Adrenal gland (tissue), 12 donors: ENCODE measurements around the gene THADA. TPM values are rescaled to one million over a fixed set of nuclear protein-coding genes. Genes with fewer than 3 reads are reported as not detected.

ENCODE experiments used
- DNase-seq, 7 donors: peaks; one replicate each; pipeline ENCODE4 v3.0.0-alpha.2; 2019 to 2020
- H3K27ac ChIP-seq, 5 donors: fragments of 200-600 bp; sonication (generic) in 4 of 5; 1 replicate in 3 of 5; 2 replicates in 2 of 5; pipeline versions ENCODE4 v1.5.1 to v1.8.0; 2016 to 2020; ENCODE audit warnings: mild to moderate bottlenecking in 1 of 5
- H3K27me3 ChIP-seq: fragments of 200-600 bp; 2 replicates; pipeline ENCODE4 v1.8.0; 2021
- H3K36me3 ChIP-seq, 2 donors: fragments of 200-600 bp; replicated peaks in 1 of 2; 1 replicate in 1 of 2; 2 replicates in 1 of 2; pipeline versions ENCODE4 v1.5.1 to v1.8.0; 2018 to 2022
- H3K4me1 ChIP-seq, 2 donors: fragments of 200-600 bp; replicated peaks in 1 of 2; 1 replicate in 1 of 2; 2 replicates in 1 of 2; pipeline versions ENCODE4 v1.5.1 to v1.8.0; 2018 to 2021
- H3K4me3 ChIP-seq, 4 donors: fragments of 200-600 bp; sonication (generic) in 3 of 4; one replicate each; pipeline ENCODE4 v1.5.1; 2016 to 2018
- H3K9me3 ChIP-seq, 3 donors: fragments of 200-600 bp; sonication (generic) in 1 of 3; replicated peaks in 1 of 3; 1 replicate in 2 of 3; 2 replicates in 1 of 3; pipeline versions ENCODE4 v1.5.1 to v1.8.0; 2016 to 2021
- POLR2A ChIP-seq, 2 donors: fragments of 450-650 bp; IDR thresholded peaks; one replicate each; pipeline ENCODE4 v1.6.1; 2017; ENCODE audit warnings: antibody characterized with exemption in 2 of 2, mild to moderate bottlenecking in 2 of 2, moderate library complexity in 1 of 2
- WGBS, 4 donors: extraction: QIAGEN DNeasy Blood & Tissue Kit in 2 of 4; methylation state at CpG; one replicate each; pipeline versions ENCODE4 v1.1.5 to v1.1.7; 2013 to 2017; 5-methylcytosine and 5-hydroxymethylcytosine counted together
- intact Hi-C, 2 donors: fragments of 100-400 bp; cut with DNase I; formaldehyde crosslinking; loops; one replicate each; pipeline versions ENCODE4 v1.14.1 to v1.15.0; 2022 to 2023
- polyA plus RNA-seq, 3 donors: library from polyadenylated mRNA; stranded (reverse); fragments of 200-250 nt in 2 of 3; fragments of 350-450 nt in 1 of 3; fragmentation: Illumina TruSeq in 1 of 3; extraction: RNeasy Lipid Tissue Mini Kit (QIAGEN cat#74804) in 1 of 3; gene quantifications; one replicate each; pipeline ENCODE4 v1.2.3, GENCODE V29; 2013 to 2014
- total RNA-seq, 9 donors: library from RNA; depleted of rRNA in 4 of 9; stranded (reverse); fragments of >200 nt in 4 of 9; fragments of 120-200 nt in 1 of 9; fragmentation: NEBNext Ultra II Directional in 1 of 9; extraction: Animal tissue kit (Norgen Biotek cat#: 25700) in 1 of 9; gene quantifications; one replicate each; pipeline versions ENCODE4 v1.1.0 to v1.2.4, GENCODE V29; 2013 to 2023
- TF ChIP-seq, protein P1 (sequence below), 6 experiments: fragments of 450-650 bp in 4 of 6; fragments of 200-600 bp in 2 of 6; sonication (generic) in 1 of 6; IDR thresholded peaks; 1 replicate in 5 of 6; 2 replicates in 1 of 6; pipeline versions ENCODE4 v1.5.1 to v1.8.0; 2016 to 2021; ENCODE audit warnings: antibody characterized with exemption in 6 of 6, mild to moderate bottlenecking in 2 of 6, moderate library complexity in 1 of 6
- donor health status: healthy with polysubstance abuse.
- donor health status: Bipolar disorder and iron deficiency.
- donor health status: DM: yes; HTN: yes; CAD: no.
- donor health status: DM: no; HTN: no; CAD: no.
- donor health status: DM: no; HTN: no; CAD: no.
- donor health status: DM: yes; HTN: yes; CAD: no.

Gene THADA
- total and polyA plus RNA-seq, 12 donors, result 14.1 to 38.4 (median 25.4) TPM

DNA sequence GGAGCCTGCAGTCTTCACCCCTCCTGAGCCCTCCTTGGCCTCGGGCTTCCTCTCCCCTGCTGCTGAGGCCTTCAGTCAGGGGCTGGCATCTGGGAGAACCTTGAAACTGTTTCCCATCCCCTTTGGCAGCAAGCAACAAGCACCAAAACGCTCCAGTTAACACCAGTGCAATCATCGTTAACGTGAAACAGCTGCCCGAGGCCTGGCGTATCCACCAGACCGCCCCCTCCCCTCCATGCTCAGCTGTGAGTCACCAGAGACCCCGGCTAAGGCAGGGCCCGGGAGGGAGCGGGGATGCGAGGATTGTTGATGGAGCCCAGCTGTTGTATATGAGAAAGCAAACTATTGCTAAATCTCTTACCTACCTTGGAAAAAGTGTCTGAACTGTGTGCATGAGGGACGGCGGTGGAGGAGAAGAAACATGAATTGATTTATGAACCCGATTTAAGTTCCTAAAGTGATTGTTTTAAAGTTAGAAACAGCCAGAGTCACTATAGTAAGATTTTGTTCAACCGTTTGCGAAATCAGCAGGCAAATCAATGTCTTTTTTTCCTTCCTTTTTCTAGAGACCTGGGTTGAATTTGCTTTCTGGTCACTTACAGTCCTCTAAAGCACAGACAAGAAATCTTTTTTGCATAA is 374.6 kb downstream of the THADA start:
- H3K4me3 ChIP-seq, result peak overlapping the region in 1 of 4 donors; percentile 96
- peaks cover 51 to 53% of the 10 kb centered on the region in 2 donors for H3K4me1 ChIP-seq
- peak overlapping the region; percentile 92 to 100 (median 99) for H3K27ac ChIP-seq
- H3K9me3 ChIP-seq, result no peaks in the 10 kb centered on the region
- intact Hi-C loops, result loop anchor here (10.0 kb wide), 2 partner anchors 86 to 386 kb away; no protein-coding TSS in a partner anchor
- TF ChIP-seq POLR2A (IDR thresholded peaks at IDR 0.05), result peak in 1 of 2 donors; percentile 9
- TF ChIP-seq, protein P1, sequence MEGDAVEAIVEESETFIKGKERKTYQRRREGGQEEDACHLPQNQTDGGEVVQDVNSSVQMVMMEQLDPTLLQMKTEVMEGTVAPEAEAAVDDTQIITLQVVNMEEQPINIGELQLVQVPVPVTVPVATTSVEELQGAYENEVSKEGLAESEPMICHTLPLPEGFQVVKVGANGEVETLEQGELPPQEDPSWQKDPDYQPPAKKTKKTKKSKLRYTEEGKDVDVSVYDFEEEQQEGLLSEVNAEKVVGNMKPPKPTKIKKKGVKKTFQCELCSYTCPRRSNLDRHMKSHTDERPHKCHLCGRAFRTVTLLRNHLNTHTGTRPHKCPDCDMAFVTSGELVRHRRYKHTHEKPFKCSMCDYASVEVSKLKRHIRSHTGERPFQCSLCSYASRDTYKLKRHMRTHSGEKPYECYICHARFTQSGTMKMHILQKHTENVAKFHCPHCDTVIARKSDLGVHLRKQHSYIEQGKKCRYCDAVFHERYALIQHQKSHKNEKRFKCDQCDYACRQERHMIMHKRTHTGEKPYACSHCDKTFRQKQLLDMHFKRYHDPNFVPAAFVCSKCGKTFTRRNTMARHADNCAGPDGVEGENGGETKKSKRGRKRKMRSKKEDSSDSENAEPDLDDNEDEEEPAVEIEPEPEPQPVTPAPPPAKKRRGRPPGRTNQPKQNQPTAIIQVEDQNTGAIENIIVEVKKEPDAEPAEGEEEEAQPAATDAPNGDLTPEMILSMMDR (IDR thresholded peaks at IDR 0.05), result no peak
- no peaks in the 10 kb centered on the region for H3K27me3 ChIP-seq
- DNase-seq, result peak; percentile 57 to 88 (median 75)
- WGBS, 4 donors, result 1 to 3% (median 2%) methylated on average over 13 to 16 of the region's 16 CpGs
- H3K36me3 ChIP-seq, result peaks cover 0 to 38% of the 10 kb centered on the region in 2 donors

DNA sequence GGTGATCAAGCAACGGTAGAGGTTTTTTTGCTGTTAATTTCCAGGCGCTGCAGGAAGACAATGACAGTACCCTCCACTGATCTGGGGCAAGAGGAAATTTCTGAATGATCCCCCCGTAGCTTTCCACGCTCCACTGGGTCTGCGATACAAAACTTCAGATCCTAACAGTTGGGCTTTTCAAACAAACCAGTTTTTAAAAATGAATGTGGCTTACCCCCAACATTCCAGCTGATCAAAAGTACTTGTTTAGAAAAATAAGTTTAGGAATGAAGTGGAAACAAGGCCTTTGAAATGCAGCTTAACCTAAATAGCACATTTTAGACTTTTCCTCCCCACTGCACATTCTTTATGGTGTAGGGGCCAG is 375.1 kb downstream of the THADA start:
- 13 to 25% (median 19%) methylated on average over 5 of the region's 5 CpGs for WGBS, 4 donors
- H3K4me3 ChIP-seq, result peak overlapping the region in 1 of 4 donors; percentile 96
- intact Hi-C loops, result loop anchor here (10.0 kb wide), 2 partner anchors 86 to 386 kb away; no protein-coding TSS in a partner anchor

DNA sequence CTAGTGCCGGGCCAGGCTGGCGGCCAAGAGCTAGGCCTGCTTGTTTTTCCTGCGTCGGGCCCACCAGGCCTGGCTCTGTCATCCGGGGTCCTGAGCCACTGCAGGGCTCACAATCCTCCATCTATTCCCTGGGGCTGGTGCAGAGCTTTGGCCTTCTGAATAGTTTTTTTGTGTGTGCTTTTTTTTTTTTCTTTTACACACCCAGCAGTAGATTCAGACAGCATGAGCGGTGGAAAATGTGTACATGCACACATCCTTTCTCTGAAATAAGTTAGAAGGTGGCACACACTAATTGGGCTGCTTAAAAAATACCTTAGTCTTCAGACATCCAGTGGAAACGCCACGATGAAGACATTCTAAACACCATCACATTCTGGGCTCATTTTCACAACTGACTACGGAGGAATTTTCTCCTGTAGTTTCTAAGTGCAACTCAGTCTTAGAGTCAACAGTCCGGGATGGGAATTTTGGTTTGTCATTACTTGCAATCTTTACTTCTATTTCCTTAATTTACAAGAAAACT is 375.5 kb downstream of the THADA start:
- TF ChIP-seq, protein P1 (IDR thresholded peaks at IDR 0.05), result peak in 1 of 6 experiments; percentile 2
- TF ChIP-seq POLR2A (IDR thresholded peaks at IDR 0.05), result no peak

More for the DNA sequence above, 375.1 kb downstream of the THADA start:
- H3K27ac ChIP-seq, result peak overlapping the region; percentile 92 to 100 (median 99)
- no peak for DNase-seq
- H3K36me3 ChIP-seq, result peaks cover 0 to 38% of the 10 kb centered on the region in 2 donors
- H3K4me1 ChIP-seq, result peaks cover 51 to 53% of the 10 kb centered on the region in 2 donors
- H3K27me3 ChIP-seq, result no peaks in the 10 kb centered on the region
- TF ChIP-seq POLR2A (IDR thresholded peaks at IDR 0.05), result no peak
- TF ChIP-seq, protein P1 (IDR thresholded peaks at IDR 0.05), result no peak
- no peaks in the 10 kb centered on the region for H3K9me3 ChIP-seq

DNA sequence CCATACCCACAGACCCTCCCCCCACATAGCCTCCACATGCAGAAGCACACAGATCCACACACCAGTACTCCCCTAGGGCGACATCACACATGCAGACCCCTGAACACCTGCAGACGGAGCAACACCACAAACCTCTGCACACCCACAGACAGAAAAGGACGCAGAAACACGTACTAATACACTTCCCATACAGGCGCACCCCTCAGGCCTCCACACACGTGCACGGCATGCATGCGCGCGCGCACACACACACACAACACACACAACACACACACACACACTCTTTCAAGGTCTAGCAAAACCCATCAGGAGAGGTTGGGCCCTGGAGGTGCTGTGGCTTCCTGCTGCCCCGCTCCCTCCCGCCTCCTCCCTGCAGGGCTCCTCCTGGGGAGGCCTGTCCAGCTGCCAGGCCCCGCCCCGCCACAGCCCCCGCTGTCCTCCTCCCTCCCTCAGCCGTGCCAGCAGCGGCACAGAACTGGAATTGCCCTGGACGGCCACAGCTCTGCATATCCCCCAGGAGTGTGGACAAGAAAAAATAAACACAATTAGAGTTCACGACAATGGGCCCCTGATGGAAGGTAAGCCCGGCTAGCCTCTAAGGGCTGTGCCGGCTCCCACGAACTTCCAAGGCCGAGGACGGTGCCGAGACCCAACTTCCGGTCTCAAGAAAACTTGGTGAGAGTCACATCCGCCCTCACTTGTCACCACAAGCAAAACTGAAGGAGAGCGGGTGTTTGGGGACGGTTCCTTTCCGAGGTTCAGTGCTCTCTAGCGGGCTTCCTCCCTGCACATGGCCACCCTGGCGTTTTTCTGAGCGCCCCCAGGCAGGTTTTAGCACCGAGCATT is 376.2 kb downstream of the THADA start:
- peaks cover 51 to 53% of the 10 kb centered on the region in 2 donors for H3K4me1 ChIP-seq
- peaks cover 0 to 26% of the 10 kb centered on the region in 2 donors for H3K36me3 ChIP-seq
- 2% methylated on average over 26 to 35 of the region's 35 CpGs for WGBS, 4 donors
- H3K4me3 ChIP-seq, result peak overlapping the region in 2 of 4 donors; percentile 18 to 96
- H3K27ac ChIP-seq, result peak overlapping the region; percentile 92 to 100 (median 99)
- no peaks in the 10 kb centered on the region for H3K27me3 ChIP-seq
- intact Hi-C loops, result loop anchor here (10.0 kb wide), 2 partner anchors 85 to 385 kb away; no protein-coding TSS in a partner anchor
- H3K9me3 ChIP-seq, result no peaks in the 10 kb centered on the region
- TF ChIP-seq POLR2A (IDR thresholded peaks at IDR 0.05), result peak in 1 of 2 donors; percentile 57
- TF ChIP-seq, protein P1 (IDR thresholded peaks at IDR 0.05), result no peak
- peak; percentile 85 to 94 (median 90) for DNase-seq

More for the DNA sequence above, 375.5 kb downstream of the THADA start:
- DNase-seq, result no peak
- Histone ChIP-seq H3K9me3 (no peaks in the 10 kb centered on the region), H3K27ac (peak overlapping the region; percentile 92 to 100 (median 99)), H3K36me3 (peaks cover 0 to 33% of the 10 kb centered on the region in 2 donors), H3K4me1 (peaks cover 51 to 53% of the 10 kb centered on the region in 2 donors), H3K27me3 (no peaks in the 10 kb centered on the region), H3K4me3 (peak overlapping the region in 1 of 4 donors; percentile 96)
- WGBS, 4 donors, result 3 to 6% (median 4%) methylated on average over 10 of the region's 10 CpGs
- intact Hi-C loops, result loop anchor here (10.0 kb wide), 2 partner anchors 85 to 385 kb away; no protein-coding TSS in a partner anchor
